Urinary bladder (tissue), 4 donors: ENCODE results near the gene OBSCN. TPM values are rescaled to one million over a fixed set of nuclear protein-coding genes. Genes with fewer than 3 reads are reported as not detected.

Source experiments
- DNase-seq: peaks from one replicate; pipeline ENCODE4 v3.0.0-alpha.2; 2015; ENCODE audit errors: extremely low spot score
- H3K27ac ChIP-seq: one replicate; pipeline ENCODE4 v1.5.1; 2013; ENCODE audit warnings: low read depth, mild to moderate bottlenecking, moderate library complexity
- H3K36me3 ChIP-seq: one replicate; pipeline ENCODE4 v1.6.1; 2013; ENCODE audit warnings: mild to moderate bottlenecking, moderate library complexity; ENCODE audit not compliant: insufficient read depth
- H3K4me1 ChIP-seq: one replicate; pipeline ENCODE4 v1.6.1; 2013; ENCODE audit warnings: mild to moderate bottlenecking, moderate library complexity; ENCODE audit not compliant: insufficient read depth
- H3K4me3 ChIP-seq: one replicate; pipeline ENCODE4 v1.5.1; 2013; ENCODE audit warnings: low read depth, low read length
- WGBS: extraction: QIAGEN DNeasy Blood & Tissue Kit; methylation state at CpG from one replicate; pipeline ENCODE4 v1.1.7; 2013; 5-methylcytosine and 5-hydroxymethylcytosine counted together
- polyA plus RNA-seq: library from polyadenylated mRNA; stranded (reverse); fragments of 200-250 nt; gene quantifications from one replicate; pipeline ENCODE4 v1.2.3, GENCODE V29; 2013
- total RNA-seq: library from RNA; depleted of rRNA; stranded (reverse); fragments of >200 nt; gene quantifications from one replicate; pipeline ENCODE4 v1.2.3, GENCODE V29; 2014
- donor health status: healthy with polysubstance abuse.
- donor health status: healthy.

The OBSCN gene
- total and polyA plus RNA-seq, 2 donors, result 8.4 to 29.1 TPM

DNA sequence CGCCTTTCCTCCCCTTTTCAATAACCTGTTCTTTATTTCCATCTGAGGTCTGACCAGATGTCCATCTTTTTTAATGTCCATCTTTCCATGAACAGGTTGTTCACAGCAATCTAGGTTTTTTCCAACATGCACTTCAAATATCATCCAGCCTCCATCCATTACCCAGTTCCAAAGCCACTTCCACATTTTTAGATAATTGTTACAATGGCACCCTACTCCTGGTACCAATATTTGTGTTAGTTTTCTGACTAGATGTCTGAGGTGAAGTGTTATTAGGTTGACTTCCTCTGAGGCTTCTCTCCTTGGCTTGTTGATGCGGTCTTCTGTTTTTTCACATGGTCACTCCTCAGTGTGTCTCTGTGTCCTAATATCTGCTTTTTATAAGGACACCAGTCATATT is 89.4 kb downstream of the OBSCN start:
- Histone ChIP-seq H3K36me3 (no peaks in the 10 kb centered on the region), H3K27ac (no peak overlapping the region), H3K4me1 (no peaks in the 10 kb centered on the region), H3K4me3 (no peak overlapping the region)
- DNase-seq, result no peak
- WGBS, result 95% methylated on average over 2 of the region's 2 CpGs

DNA sequence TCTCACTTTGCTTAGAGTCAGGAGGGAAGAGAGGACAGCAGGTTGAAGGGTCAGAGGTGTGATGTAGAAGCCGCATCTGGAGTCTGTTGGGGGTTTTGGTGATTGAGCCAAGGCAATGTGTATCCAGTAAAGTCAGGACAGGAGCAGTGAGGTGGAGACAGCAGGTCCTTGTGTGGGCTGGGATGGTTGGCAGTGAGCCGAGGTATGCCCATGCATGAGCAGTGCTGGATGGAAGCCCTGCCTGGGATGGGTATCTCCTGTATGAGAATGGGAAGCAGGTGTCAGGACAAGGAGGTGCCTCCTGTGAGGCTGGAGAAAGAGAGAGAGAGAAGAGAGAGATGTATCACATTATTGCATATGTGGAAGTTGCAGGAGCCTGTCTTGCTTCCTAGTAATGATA is 90.0 kb downstream of the OBSCN start:
- WGBS, result 93% methylated on average over 2 of the region's 2 CpGs
- H3K36me3 ChIP-seq, result no peaks in the 10 kb centered on the region
- DNase-seq, result no peak
- no peak overlapping the region for H3K4me3 ChIP-seq
- H3K4me1 ChIP-seq, result no peaks in the 10 kb centered on the region
- H3K27ac ChIP-seq, result no peak overlapping the region

DNA sequence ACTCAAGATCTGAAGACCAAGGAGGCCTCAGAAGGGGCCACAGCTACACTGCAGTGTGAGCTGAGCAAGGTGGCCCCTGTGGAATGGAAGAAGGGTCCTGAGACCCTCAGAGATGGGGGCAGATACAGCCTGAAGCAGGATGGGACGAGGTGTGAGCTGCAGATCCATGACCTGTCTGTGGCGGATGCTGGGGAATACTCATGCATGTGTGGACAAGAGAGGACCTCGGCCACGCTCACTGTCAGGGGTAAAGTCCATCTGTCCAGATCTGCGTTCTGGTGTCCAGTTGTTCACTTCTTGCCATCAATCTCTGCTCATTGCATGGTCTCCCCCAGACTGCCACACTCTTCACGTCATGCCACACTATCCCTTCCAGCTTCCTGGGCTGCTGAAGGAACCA is 90.6 kb downstream of the OBSCN start:
- no peaks in the 10 kb centered on the region for H3K4me1 ChIP-seq
- H3K27ac ChIP-seq, result no peak overlapping the region
- DNase-seq, result no peak
- no peak overlapping the region for H3K4me3 ChIP-seq
- H3K36me3 ChIP-seq, result no peaks in the 10 kb centered on the region
- WGBS, result 96% methylated on average over 6 of the region's 6 CpGs

DNA sequence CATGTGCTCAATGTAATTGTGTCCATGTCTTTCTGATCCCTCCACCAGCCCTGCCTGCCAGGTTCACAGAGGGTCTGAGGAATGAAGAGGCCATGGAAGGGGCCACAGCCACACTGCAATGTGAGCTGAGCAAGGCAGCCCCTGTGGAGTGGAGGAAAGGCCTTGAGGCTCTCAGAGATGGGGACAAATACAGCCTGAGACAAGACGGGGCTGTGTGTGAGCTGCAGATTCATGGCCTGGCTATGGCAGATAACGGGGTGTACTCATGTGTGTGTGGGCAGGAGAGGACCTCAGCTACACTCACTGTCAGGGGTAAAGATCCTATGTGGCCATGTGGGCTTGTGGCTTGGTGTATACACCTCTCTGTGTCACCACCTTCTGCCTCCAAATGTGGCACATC is 91.4 kb downstream of the OBSCN start:
- Histone ChIP-seq H3K27ac (no peak overlapping the region), H3K4me1 (no peaks in the 10 kb centered on the region), H3K4me3 (no peak overlapping the region), H3K36me3 (no peaks in the 10 kb centered on the region)
- no peak for DNase-seq
- 92% methylated on average over 2 of the region's 2 CpGs for WGBS

DNA sequence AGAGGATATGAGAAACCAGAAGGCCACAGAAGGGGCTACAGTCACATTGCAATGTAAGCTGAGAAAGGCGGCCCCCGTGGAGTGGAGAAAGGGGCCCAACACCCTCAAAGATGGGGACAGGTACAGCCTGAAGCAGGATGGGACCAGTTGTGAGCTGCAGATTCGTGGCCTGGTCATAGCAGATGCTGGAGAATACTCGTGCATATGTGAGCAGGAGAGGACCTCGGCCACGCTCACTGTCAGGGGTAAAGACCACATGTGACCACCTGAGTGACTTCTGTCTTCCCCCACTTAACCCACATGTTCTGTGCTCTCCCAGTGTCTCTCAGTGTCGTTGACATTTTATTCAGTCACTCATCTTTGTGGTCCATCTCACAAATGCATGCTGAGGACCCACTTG is 92.1 kb downstream of the OBSCN start:
- no peaks in the 10 kb centered on the region for H3K4me1 ChIP-seq
- no peak for DNase-seq
- WGBS, result 91% methylated on average over 7 of the region's 7 CpGs
- no peak overlapping the region for H3K27ac ChIP-seq
- no peaks in the 10 kb centered on the region for H3K36me3 ChIP-seq
- no peak overlapping the region for H3K4me3 ChIP-seq

DNA sequence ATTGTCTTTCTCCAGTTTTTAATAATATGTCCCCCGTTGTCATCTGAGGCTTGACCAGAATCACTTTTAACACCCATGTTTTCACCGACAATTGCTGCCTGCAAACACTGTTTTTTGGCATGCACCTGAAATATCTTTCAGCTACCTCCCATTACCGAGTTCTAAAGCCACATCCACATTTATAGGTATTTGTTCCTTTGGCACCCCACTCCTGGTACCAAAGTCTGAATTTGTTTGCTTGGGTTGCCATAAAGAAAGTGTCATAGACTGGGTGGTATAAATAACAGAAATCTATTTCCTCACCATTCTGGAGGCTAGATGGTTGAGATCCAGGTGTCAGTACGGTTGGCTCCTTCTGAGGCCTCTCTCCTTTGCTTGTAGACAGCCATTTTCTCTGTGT is 94.2 kb downstream of the OBSCN start:
- H3K4me3 ChIP-seq, result no peak overlapping the region
- WGBS, result 96% methylated on average over 4 of the region's 4 CpGs
- no peak for DNase-seq
- H3K27ac ChIP-seq, result no peak overlapping the region
- H3K36me3 ChIP-seq, result no peaks in the 10 kb centered on the region
- H3K4me1 ChIP-seq, result no peaks in the 10 kb centered on the region

DNA sequence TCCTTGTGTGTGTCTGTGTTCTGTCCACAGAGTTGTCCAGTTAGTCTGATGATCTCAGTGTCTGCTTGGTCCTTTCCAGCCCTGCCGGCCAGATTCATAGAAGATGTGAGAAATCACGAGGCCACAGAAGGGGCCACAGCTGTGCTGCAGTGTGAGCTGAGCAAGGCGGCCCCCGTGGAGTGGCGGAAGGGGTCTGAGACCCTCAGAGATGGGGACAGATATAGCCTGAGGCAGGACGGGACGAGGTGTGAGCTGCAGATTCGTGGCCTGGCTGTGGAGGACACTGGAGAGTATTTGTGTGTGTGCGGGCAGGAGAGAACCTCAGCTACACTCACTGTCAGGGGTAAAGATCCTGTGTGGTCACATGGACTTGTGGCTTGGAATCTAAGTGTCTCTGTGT is 95.8 kb downstream of the OBSCN start:
- Histone ChIP-seq H3K27ac (no peak overlapping the region), H3K4me1 (no peaks in the 10 kb centered on the region), H3K4me3 (no peak overlapping the region), H3K36me3 (no peaks in the 10 kb centered on the region)
- DNase-seq, result no peak
- 92% methylated on average over 9 of the region's 9 CpGs for WGBS

DNA sequence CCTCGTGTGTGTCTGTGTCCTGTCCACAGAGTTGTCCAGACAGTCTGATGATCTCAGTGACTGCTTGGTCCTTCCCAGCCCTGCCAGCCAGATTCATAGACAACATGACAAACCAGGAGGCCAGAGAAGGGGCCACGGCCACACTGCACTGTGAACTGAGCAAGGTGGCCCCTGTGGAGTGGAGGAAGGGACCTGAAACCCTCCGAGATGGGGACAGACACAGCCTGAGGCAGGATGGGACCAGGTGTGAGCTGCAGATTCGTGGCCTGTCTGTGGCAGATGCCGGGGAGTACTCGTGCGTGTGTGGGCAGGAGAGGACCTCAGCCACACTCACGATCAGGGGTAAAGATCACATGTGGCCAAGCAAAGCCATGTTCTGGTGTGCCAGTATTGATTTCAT is 96.4 kb downstream of the OBSCN start:
- 90% methylated on average over 8 of the region's 8 CpGs for WGBS
- Histone ChIP-seq H3K4me3 (no peak overlapping the region), H3K4me1 (no peaks in the 10 kb centered on the region), H3K36me3 (no peaks in the 10 kb centered on the region), H3K27ac (no peak overlapping the region)
- DNase-seq, result no peak

DNA sequence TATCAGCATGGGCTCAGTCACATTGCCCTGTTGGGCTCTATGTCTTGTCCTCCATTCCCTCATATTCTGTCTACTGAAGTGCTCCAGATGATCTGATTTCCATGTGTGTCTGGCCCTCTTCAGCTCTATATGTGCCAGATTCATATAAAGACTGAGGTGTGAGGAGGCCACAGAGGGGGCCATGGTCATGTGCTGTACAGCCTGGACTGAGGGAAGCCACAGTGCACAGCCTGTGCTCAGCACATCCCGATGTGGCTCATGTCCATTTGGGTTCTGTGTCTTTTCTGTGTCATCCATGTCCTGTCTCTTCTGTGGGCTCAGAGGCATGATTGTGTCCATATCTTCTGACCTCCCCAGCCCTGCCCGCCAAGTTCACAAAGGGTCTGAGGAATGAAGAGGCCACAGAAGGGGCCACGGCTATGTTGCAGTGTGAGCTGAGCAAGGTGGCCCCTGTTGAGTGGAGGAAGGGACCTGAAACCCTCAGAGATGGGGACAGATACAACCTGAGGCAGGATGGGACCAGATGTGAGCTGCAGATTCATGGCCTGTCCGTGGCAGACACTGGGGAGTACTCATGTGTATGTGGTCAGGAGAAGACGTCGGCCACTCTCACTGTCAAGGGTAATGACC is 97.0 kb downstream of the OBSCN start:
- no peak for DNase-seq
- no peaks in the 10 kb centered on the region for H3K4me1 ChIP-seq
- H3K4me3 ChIP-seq, result no peak overlapping the region
- no peak overlapping the region for H3K27ac ChIP-seq
- WGBS, result 86% methylated on average over 6 of the region's 6 CpGs
- H3K36me3 ChIP-seq, result no peaks in the 10 kb centered on the region

DNA sequence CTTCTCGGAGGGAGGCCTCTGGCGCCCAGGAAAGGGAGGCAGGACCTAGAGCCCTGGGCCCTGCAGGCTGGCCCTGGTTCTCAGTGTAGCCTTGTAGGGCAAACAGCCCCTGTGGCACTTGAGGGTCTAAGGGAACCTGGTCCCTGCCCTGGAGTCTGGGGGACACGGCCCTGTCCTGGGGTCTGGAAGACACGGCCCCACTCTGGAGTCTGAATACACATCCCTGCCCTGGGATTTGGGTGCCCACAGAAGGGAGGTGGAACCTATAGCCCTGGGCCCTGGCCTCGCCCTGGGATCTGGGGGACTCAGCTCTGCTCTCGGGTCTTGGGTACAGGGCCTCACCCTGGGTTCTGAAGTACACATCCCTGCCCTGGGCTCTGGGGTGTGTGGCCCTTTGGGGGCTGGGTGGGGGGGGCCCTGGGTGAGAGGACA is 97.9 kb downstream of the OBSCN start:
- DNase-seq, result no peak
- Histone ChIP-seq H3K4me3 (no peak overlapping the region), H3K27ac (no peak overlapping the region), H3K4me1 (no peaks in the 10 kb centered on the region), H3K36me3 (no peaks in the 10 kb centered on the region)
- 92% methylated on average over 6 of the region's 6 CpGs for WGBS

DNA sequence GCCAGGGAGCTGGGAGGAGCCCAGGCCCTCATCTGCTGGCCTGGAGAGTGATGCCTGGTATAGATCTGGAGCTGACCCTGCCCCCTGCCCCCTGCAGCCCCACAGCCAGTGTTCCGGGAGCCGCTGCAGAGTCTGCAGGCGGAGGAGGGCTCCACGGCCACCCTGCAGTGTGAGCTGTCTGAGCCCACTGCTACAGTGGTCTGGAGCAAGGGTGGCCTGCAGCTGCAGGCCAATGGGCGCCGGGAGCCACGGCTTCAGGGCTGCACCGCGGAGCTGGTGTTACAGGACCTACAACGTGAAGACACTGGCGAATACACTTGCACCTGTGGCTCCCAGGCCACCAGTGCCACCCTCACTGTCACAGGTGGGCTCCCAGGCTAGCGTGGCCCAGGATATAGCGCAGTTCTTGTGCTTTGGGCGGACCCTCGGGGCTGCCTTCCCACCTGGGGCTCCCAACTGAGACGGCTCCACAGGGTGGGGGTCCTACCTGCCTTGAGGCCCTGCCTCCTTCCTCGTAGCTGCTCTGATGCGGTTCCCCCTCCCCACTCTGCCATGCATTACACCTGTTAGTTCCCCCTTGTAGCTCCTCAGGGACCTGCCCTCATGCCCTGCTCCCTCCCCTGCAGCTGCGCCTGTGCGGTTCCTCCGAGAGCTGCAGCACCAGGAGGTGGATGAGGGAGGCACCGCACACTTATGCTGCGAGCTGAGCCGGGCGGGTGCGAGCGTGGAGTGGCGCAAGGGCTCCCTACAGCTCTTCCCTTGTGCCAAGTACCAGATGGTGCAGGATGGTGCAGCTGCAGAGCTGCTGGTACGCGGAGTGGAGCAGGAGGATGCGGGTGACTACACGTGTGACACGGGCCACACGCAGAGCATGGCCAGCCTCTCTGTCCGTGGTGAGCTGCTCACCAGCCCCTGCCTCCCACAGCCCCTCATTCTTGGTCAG is 98.7 kb downstream of the OBSCN start:
- H3K4me3 ChIP-seq, result no peak overlapping the region
- WGBS, result 76% methylated on average over 35 of the region's 35 CpGs
- no peak overlapping the region for H3K27ac ChIP-seq
- H3K36me3 ChIP-seq, result no peaks in the 10 kb centered on the region
- no peaks in the 10 kb centered on the region for H3K4me1 ChIP-seq
- DNase-seq, result no peak

DNA sequence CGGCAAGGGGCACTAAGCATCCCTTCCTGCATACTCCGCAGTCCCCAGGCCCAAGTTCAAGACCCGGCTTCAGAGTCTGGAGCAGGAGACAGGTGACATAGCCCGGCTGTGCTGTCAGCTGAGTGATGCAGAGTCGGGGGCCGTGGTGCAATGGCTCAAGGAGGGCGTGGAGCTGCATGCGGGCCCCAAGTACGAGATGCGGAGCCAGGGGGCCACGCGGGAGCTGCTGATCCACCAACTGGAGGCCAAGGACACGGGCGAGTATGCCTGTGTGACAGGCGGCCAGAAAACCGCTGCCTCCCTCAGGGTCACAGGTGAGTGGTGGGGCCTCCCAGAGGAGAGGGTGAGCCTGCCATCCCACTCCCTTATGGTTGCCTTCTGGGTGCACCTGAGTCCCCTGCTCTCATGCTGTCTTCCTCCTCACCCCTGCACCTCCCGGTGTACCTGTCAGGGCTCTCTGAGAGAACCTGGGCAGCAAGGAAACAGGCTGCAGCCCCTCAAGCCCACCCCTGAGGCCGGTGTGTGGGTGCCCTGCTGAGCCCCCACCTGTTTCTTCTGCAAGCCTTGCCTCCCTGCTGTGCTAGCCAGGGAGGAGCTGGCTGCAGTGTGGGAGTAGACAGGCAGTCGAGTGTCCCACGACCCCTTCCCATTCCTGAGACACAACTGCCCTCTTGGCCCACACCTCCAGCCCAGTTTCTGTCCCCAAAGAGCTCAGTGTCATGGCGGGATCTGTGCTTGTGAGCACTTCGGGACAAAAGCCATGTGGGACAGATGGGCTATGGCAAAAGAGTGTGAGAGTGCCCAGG is 99.6 kb downstream of the OBSCN start:
- Histone ChIP-seq H3K27ac (no peak overlapping the region), H3K36me3 (no peaks in the 10 kb centered on the region), H3K4me1 (no peaks in the 10 kb centered on the region), H3K4me3 (no peak overlapping the region)
- WGBS, result 78% methylated on average over 22 of the region's 22 CpGs
- no peak for DNase-seq

DNA sequence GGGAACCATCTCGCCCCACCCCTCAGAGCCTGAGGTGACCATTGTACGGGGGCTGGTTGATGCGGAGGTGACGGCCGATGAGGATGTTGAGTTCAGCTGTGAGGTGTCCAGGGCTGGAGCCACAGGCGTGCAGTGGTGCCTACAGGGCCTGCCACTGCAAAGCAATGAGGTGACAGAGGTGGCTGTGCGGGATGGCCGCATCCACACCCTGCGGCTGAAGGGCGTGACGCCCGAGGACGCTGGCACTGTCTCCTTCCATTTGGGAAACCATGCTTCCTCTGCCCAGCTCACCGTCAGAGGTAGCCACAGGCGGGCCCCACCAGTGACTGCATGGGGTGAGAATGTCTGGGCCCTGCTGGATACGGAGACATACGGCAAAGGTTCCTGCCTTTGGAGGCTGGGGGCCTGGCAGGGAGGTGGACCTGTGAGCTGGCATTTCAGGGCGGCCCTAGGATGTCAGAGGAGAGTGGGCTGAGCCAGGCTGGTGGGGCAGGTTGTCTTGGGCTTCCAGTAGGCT is 100.3 kb downstream of the OBSCN start:
- DNase-seq, result no peak
- no peaks in the 10 kb centered on the region for H3K4me1 ChIP-seq
- H3K27ac ChIP-seq, result no peak overlapping the region
- no peak overlapping the region for H3K4me3 ChIP-seq
- no peaks in the 10 kb centered on the region for H3K36me3 ChIP-seq
- 89% methylated on average over 18 of the region's 18 CpGs for WGBS
